GM12878 (cell line): ENCODE data around the gene SRD5A1. TPM values are rescaled to one million over a fixed set of nuclear protein-coding genes. Genes with fewer than 3 reads are reported as not detected.

Experiments
- ATAC-seq: fragments of 200-7000 bp; cut with Tn5 transposase; 3 replicates; pipeline ENCODE4 v1.9.1; 2020; ENCODE audit warnings: mild to moderate bottlenecking, moderate library complexity
- BruUV-seq: library from RNA; stranded (reverse); fragments of 400-500 nt; replicated peaks from 2 replicates; lab custom pipeline; 2021; lab: Mats Ljungman, UMichigan
- CTCF ChIA-PET: fragments of 300-600 bp; sonication (Branson Sonifier 250); formaldehyde crosslinking; extraction: SDS; loops from one replicate; lab custom pipeline; 2021; ENCODE audit warnings: inconsistent platforms; lab: Yijun Ruan, JAX
- POLR2A ChIA-PET: fragments of 350-600 bp; formaldehyde crosslinking; extraction: SDS; loops from one replicate; lab custom pipeline; 2021; ENCODE audit warnings: inconsistent platforms; lab: Charles Lee
- RAD21 ChIA-PET: fragments of 300-600 bp; sonication (Branson Sonifier 250); formaldehyde crosslinking; loops from one replicate; lab custom pipeline; 2023; ENCODE audit warnings: antibody characterized with exemption; ENCODE audit not compliant: unreplicated experiment; lab: Charles Lee
- SMC1A ChIA-PET: fragments of 300-600 bp; sonication (Branson Sonifier 250); formaldehyde crosslinking; loops from one replicate; lab custom pipeline; 2023; ENCODE audit not compliant: unreplicated experiment, uncharacterized antibody; lab: Charles Lee
- DNase-seq: peaks from one replicate; pipeline ENCODE4 v3.0.0-alpha.2; 2011; ENCODE audit warnings: low read depth, low spot score
- FAIRE-seq: peaks from 3 replicates; lab custom pipeline; 2011; peaks lifted over from hg19 to GRCh38; lab: Jason Lieb, UNC
- H2AFZ ChIP-seq: 2 replicates; pipeline ENCODE4 v1.6.0; 2011; ENCODE audit warnings: low read depth, low read length, control low read depth; ENCODE audit not compliant: control insufficient read depth
- H3K27ac ChIP-seq: 2 replicates; pipeline ENCODE4 v1.5.1; 2011; ENCODE audit warnings: control low read depth; ENCODE audit not compliant: control insufficient read depth, insufficient read depth
- H3K27me3 ChIP-seq, 2 experiments: replicated peaks in 1 of 2; 2 replicates each; pipeline versions ENCODE4 v1.6.0 to v1.6.1; 2011; ENCODE audit warnings: low read length in 1 of 2; ENCODE audit not compliant: control insufficient read depth in 2 of 2, insufficient read depth in 2 of 2
- H3K36me3 ChIP-seq, 2 experiments: 2 replicates each; pipeline ENCODE4 v1.5.1; 2011; ENCODE audit warnings: low read length in 1 of 2; ENCODE audit not compliant: control insufficient read depth in 2 of 2, insufficient read depth in 2 of 2
- H3K4me1 ChIP-seq: 2 replicates; pipeline ENCODE4 v1.6.1; 2011; ENCODE audit warnings: mild to moderate bottlenecking, low read length, moderate library complexity, mixed read lengths; ENCODE audit not compliant: control insufficient read depth, insufficient read depth
- H3K4me2 ChIP-seq: 2 replicates; pipeline ENCODE4 v1.6.0; 2011; ENCODE audit warnings: control low read depth; ENCODE audit not compliant: control insufficient read depth, insufficient read depth
- H3K4me3 ChIP-seq: fragments of 200-600 bp; sonication (generic); 2 replicates; pipeline ENCODE4 v1.5.1; 2016
- H3K79me2 ChIP-seq: 2 replicates; pipeline ENCODE4 v1.6.0; 2011; ENCODE audit warnings: low read length; ENCODE audit not compliant: control insufficient read depth, insufficient read depth
- H3K9ac ChIP-seq: 2 replicates; pipeline ENCODE4 v1.8.0; 2011; ENCODE audit warnings: low read length, control low read depth, mixed read lengths; ENCODE audit not compliant: control insufficient read depth, insufficient read depth
- H3K9me3 ChIP-seq: replicated peaks from 3 replicates; pipeline ENCODE4 v1.5.1; 2011; ENCODE audit warnings: mild to moderate bottlenecking, low read length; ENCODE audit not compliant: control insufficient read depth, insufficient read depth
- H4K20me1 ChIP-seq: 2 replicates; pipeline ENCODE4 v1.6.0; 2011; ENCODE audit not compliant: control insufficient read depth, insufficient read depth
- CBFB ChIP-seq: IDR thresholded peaks from 2 replicates; pipeline ENCODE4 v1.6.1; 2016; ENCODE audit warnings: antibody characterized with exemption, low read depth
- CEBPB ChIP-seq, 2 experiments: fragments of 150-350 bp in 1 of 2; IDR thresholded peaks; 2 replicates each; pipeline ENCODE4 v1.6.1; 2012 to 2014; ENCODE audit warnings: low read depth in 2 of 2, low read length in 2 of 2, borderline replicate concordance in 1 of 2, inconsistent platforms in 1 of 2
- CHD2 ChIP-seq: IDR thresholded peaks from 2 replicates; pipeline ENCODE4 v1.6.1; 2011; ENCODE audit warnings: low read depth, low read length, improper control_type of control experiment, borderline replicate concordance
- E4F1 ChIP-seq: fragments of 450-650 bp; IDR thresholded peaks from 2 replicates; pipeline ENCODE4 v1.6.1; 2018; ENCODE audit warnings: borderline replicate concordance, mild to moderate bottlenecking; ENCODE audit not compliant: partially characterized antibody
- HCFC1 ChIP-seq: fragments of 150-350 bp; IDR thresholded peaks from 2 replicates; pipeline ENCODE4 v1.6.1; 2014; ENCODE audit warnings: low read length
- IRF3 ChIP-seq: fragments of 450-650 bp; IDR thresholded peaks from 2 replicates; pipeline ENCODE4 v1.6.1; 2014; ENCODE audit warnings: mild to moderate bottlenecking
- REST ChIP-seq: IDR thresholded peaks from 2 replicates; pipeline ENCODE4 v1.6.1; 2012; ENCODE audit warnings: mild to moderate bottlenecking, low read depth, low read length
- RUNX3 ChIP-seq: IDR thresholded peaks from 2 replicates; pipeline ENCODE4 v1.6.1; 2012; ENCODE audit warnings: low read length, inconsistent platforms
- SKIL ChIP-seq: fragments of 450-650 bp; IDR thresholded peaks from 2 replicates; pipeline ENCODE4 v1.6.1; 2017; ENCODE audit warnings: mild to moderate bottlenecking, low read depth, inconsistent platforms; ENCODE audit not compliant: poor library complexity, severe bottlenecking
- ZNF592 ChIP-seq: fragments of 450-650 bp; IDR thresholded peaks from 2 replicates; pipeline ENCODE4 v1.6.1; 2017; ENCODE audit warnings: mild to moderate bottlenecking, moderate library complexity
- WGBS: methylation state at CpG from one replicate; pipeline ENCODE4 v1.1.6; 2016; ENCODE audit warnings: low lambda C conversion rate; ENCODE audit not compliant: insufficient replicate concordance, insufficient coverage; ENCODE audit errors: missing lambda C conversion rate; 5-methylcytosine and 5-hydroxymethylcytosine counted together
- in situ Hi-C: fragments of 300-500 bp; cut with MboI; formaldehyde crosslinking; loops from 9 replicates; pipeline ENCODE4 v1.14.3; 2018; ENCODE audit warnings: mixed read lengths
- intact Hi-C: fragments of 100-400 bp; cut with micrococcal nuclease; formaldehyde crosslinking; loops from one replicate; pipeline ENCODE4 v1.14.2; 2022; ENCODE audit not compliant: unreplicated experiment
- polyA plus RNA-seq, 11 experiments: library from polyadenylated mRNA; depleted of rRNA in 4 of 11; unstranded in 6 of 11; stranded (reverse) in 5 of 11; fragments of >200 nt; fragmentation: Nextera tagmentation in 4 of 11; fragmentation: Illumina TruSeq in 1 of 11; extraction: Ambion mirVana in 4 of 11; extraction: Trizol in 1 of 11; gene quantifications; 1 replicate in 1 of 11; 2 replicates in 10 of 11; pipeline versions ENCODE4 v1.2.1 to v1.2.3, GENCODE V29; 2011 to 2016; ENCODE audit warnings: inconsistent platforms in 2 of 11, missing spikeins in 2 of 11, low read depth in 1 of 11
- total RNA-seq, 4 experiments: library from RNA; depleted of rRNA in 3 of 4; stranded (reverse); fragments of >200 nt in 3 of 4; fragmentation: Illumina TruSeq in 1 of 4; extraction: Trizol in 1 of 4; gene quantifications; 2 replicates each; pipeline versions ENCODE4 v1.2.1 to v1.2.3, GENCODE V29; 2013 to 2021

Gene SRD5A1
- total and polyA plus RNA-seq, 10 of the 15 experiments (the other 5 are each of a cell fraction or from before 2014, with no cell fraction given) = 0.76 to 20.1 (median 12.3) TPM

- BruUV-seq = no TSS peak
- no peaks in the 10 kb centered on the region for H3K4me1 ChIP-seq
- RAD21 ChIA-PET = interaction anchor here (0.8 kb wide), 1 partner anchor 112 kb away, joined by 3 read pairs; no protein-coding TSS in a partner anchor
- DNase-seq (no peak), FAIRE-seq (no peak), ATAC-seq (no peak)
- SMC1A ChIA-PET = no interaction called here
- no peak overlapping the region for H3K4me3 ChIP-seq
- WGBS = 83% methylated on average over 6 of the region's 6 CpGs
- peaks cover 31 to 51% of the 10 kb centered on the region in 2 experiments for H3K36me3 ChIP-seq
- H2AFZ ChIP-seq = no peak overlapping the region
- in situ Hi-C loops (no loop called here), intact Hi-C loops (no loop called here)
- H3K27ac ChIP-seq = no peak overlapping the region
- H3K4me2 ChIP-seq = no peak overlapping the region
- no peaks in the 10 kb centered on the region for H3K27me3 ChIP-seq
- CTCF ChIA-PET = interaction anchor here (1.6 kb wide), 1 partner anchor 128 kb away, joined by 4 read pairs; no protein-coding TSS in a partner anchor
- H3K9me3 ChIP-seq = no peaks in the 10 kb centered on the region
- peaks cover 4% of the 10 kb centered on the region; the same call in 1 of the 2 replicates for H3K79me2 ChIP-seq
- H4K20me1 ChIP-seq = 0 out of 2 replicates have a peak, but pooled peaks cover 3% of the 10 kb centered on the region
- POLR2A ChIA-PET = no interaction called here
- H3K9ac ChIP-seq = no peak overlapping the region
- no peak for TF ChIP-seq HCFC1
- TF ChIP-seq REST = no peak
- no peak for TF ChIP-seq SKIL
- no peak for TF ChIP-seq RUNX3
- TF ChIP-seq CBFB = no peak
- TF ChIP-seq E4F1 = no peak
- no peak for TF ChIP-seq CEBPB (IDR thresholded peaks at IDR 0.05; ENCODE audit: borderline replicate concordance in 1 of 2, low read depth in 2 of 2, low read length in 2 of 2)
- no peak for TF ChIP-seq CHD2
- no peak for TF ChIP-seq ZNF592
- TF ChIP-seq IRF3 = no peak
These were observed 16.6 kb upstream of the SRD5A1 start for GRCh38 chr5:6616632-6617031.
